H1 (cell line): Measurements from ENCODE around the gene SRRM3. TPM values are rescaled to one million over a fixed set of nuclear protein-coding genes. Genes with fewer than 3 reads are reported as not detected.
"Not testable (repeated sequence)": the region's sequence is repeated elsewhere in the genome, so short reads cannot be mapped to it uniquely, and the experiment has no call there.

ENCODE experiments used
- CTCF ChIA-PET: fragments of 300-600 bp; sonication (Branson Sonifier 250); formaldehyde crosslinking; loops from one replicate; lab custom pipeline; 2021; ENCODE audit not compliant: partially characterized antibody; lab: Charles Lee
- POLR2A ChIA-PET: fragments of 300-600 bp; sonication (Branson Sonifier 250); formaldehyde crosslinking; loops from one replicate; lab custom pipeline; 2021; ENCODE audit warnings: inconsistent platforms; ENCODE audit not compliant: partially characterized antibody; lab: Charles Lee
- DNase-seq, 2 experiments: peaks; one replicate each; pipeline versions ENCODE4 v3.0.0 to v3.0.0-alpha.2; 2010 to 2022; ENCODE audit warnings: low spot score in 2 of 2, low read depth in 1 of 2, mixed read lengths in 1 of 2
- FAIRE-seq: peaks from 2 replicates; lab custom pipeline; 2011; peaks lifted over from hg19 to GRCh38; lab: Jason Lieb, UNC
- H2AFZ ChIP-seq: 2 replicates; pipeline ENCODE4 v1.8.1; 2012; ENCODE audit warnings: low read length, inconsistent platforms
- H2AK5ac ChIP-seq: 2 replicates; pipeline ENCODE4 v1.6.1; 2013; ENCODE audit warnings: low read depth, low read length
- H2BK120ac ChIP-seq: replicated peaks from 2 replicates; pipeline ENCODE3; 2013; ENCODE audit warnings: low read depth, low read length, inconsistent platforms
- H2BK12ac ChIP-seq: 2 replicates; pipeline ENCODE4 v1.6.1; 2013; ENCODE audit warnings: low read depth, low read length
- H2BK15ac ChIP-seq: 2 replicates; pipeline ENCODE4 v1.6.1; 2013; ENCODE audit warnings: low read length
- H2BK20ac ChIP-seq: 2 replicates; pipeline ENCODE4 v1.6.1; 2013; ENCODE audit warnings: low read length
- H2BK5ac ChIP-seq: 2 replicates; pipeline ENCODE4 v1.6.1; 2013; ENCODE audit warnings: low read depth, low read length
- H3K14ac ChIP-seq: 2 replicates; pipeline ENCODE4 v1.6.1; 2013; ENCODE audit warnings: inconsistent platforms; ENCODE audit not compliant: insufficient read length
- H3K18ac ChIP-seq: 2 replicates; pipeline ENCODE4 v1.6.1; 2013; ENCODE audit warnings: low read length; ENCODE audit errors: extremely low read depth
- H3K23ac ChIP-seq: 2 replicates; pipeline ENCODE4 v1.6.1; 2013; ENCODE audit warnings: inconsistent platforms; ENCODE audit not compliant: insufficient read length
- H3K23me2 ChIP-seq: 2 replicates; pipeline ENCODE4 v1.6.1; 2013; ENCODE audit warnings: low read depth, low read length
- H3K27ac ChIP-seq: 2 replicates; pipeline ENCODE4 v1.6.1; 2011; ENCODE audit warnings: low read depth, low read length, inconsistent platforms
- H3K27me3 ChIP-seq, 4 experiments: replicated peaks in 1 of 4; 1 replicate in 1 of 4; 2 replicates in 3 of 4; pipeline versions ENCODE4 v1.6.1 to v1.8.1; 2011 to 2013; ENCODE audit warnings: low read length in 3 of 4, mild to moderate bottlenecking in 3 of 4, inconsistent platforms in 2 of 4, mixed read lengths in 2 of 4, moderate library complexity in 1 of 4; ENCODE audit not compliant: control insufficient read depth in 3 of 4, insufficient read depth in 3 of 4; ENCODE audit errors: extremely low read depth in 1 of 4
- H3K36me3 ChIP-seq, 4 experiments: 2 replicates each; pipeline versions ENCODE4 v1.6.1 to v1.8.1; 2011 to 2013; ENCODE audit warnings: mild to moderate bottlenecking in 4 of 4, low read length in 3 of 4, moderate library complexity in 2 of 4, control low read depth in 1 of 4, inconsistent platforms in 1 of 4; ENCODE audit not compliant: insufficient read depth in 4 of 4, control insufficient read depth in 2 of 4
- H3K4ac ChIP-seq: replicated peaks from 2 replicates; pipeline ENCODE3; 2013; ENCODE audit warnings: low read length, low read depth, mixed read lengths, inconsistent platforms; ENCODE audit not compliant: insufficient read length
- H3K4me1 ChIP-seq, 4 experiments: replicated peaks in 1 of 4; 1 replicate in 1 of 4; 2 replicates in 3 of 4; pipeline versions ENCODE4 v1.6.1 to v1.8.1; 2011 to 2013; ENCODE audit warnings: low read length in 3 of 4, inconsistent platforms in 2 of 4, mixed read lengths in 1 of 4; ENCODE audit not compliant: insufficient read depth in 4 of 4, control insufficient read depth in 3 of 4
- H3K4me2 ChIP-seq, 2 experiments: 2 replicates each; pipeline versions ENCODE4 v1.6.1 to v1.8.1; 2011 to 2013; ENCODE audit warnings: low read depth in 2 of 2, low read length in 2 of 2, control low read depth in 1 of 2, inconsistent platforms in 1 of 2, mild to moderate bottlenecking in 1 of 2; ENCODE audit not compliant: insufficient read depth in 1 of 2
- H3K4me3 ChIP-seq, 4 experiments: fragments of 200-600, 300-600 bp in 1 of 4; sonication (generic), shearing (Covaris generic), sonication (Bioruptor Twin) in 1 of 4; 2 replicates each; pipeline versions ENCODE4 v1.5.1 to v1.8.1; 2011 to 2016; ENCODE audit warnings: low read length in 4 of 4, low read depth in 3 of 4, control low read depth in 2 of 4, inconsistent platforms in 2 of 4, mild to moderate bottlenecking in 2 of 4, mixed read lengths in 1 of 4, moderate library complexity in 1 of 4; ENCODE audit not compliant: insufficient read depth in 2 of 4; ENCODE audit errors: extremely low read depth in 1 of 4
- H3K56ac ChIP-seq: replicated peaks from 2 replicates; pipeline ENCODE3; 2013; ENCODE audit warnings: low read depth, mild to moderate bottlenecking, mixed read lengths, low read length, inconsistent platforms; ENCODE audit not compliant: insufficient read length
- H3K79me1 ChIP-seq: 2 replicates; pipeline ENCODE4 v1.6.1; 2013; ENCODE audit warnings: low read depth, low read length, control low read depth
- H3K79me2 ChIP-seq, 2 experiments: 2 replicates each; pipeline versions ENCODE4 v1.6.1 to v1.8.1; 2012 to 2013; ENCODE audit warnings: low read length in 2 of 2, mild to moderate bottlenecking in 2 of 2, inconsistent platforms in 1 of 2; ENCODE audit not compliant: insufficient read depth in 2 of 2, control insufficient read depth in 1 of 2
- H3K9ac ChIP-seq, 4 experiments: replicated peaks in 1 of 4; 1 replicate in 1 of 4; 2 replicates in 3 of 4; pipeline versions ENCODE4 v1.6.1 to v1.8.1; 2011 to 2013; ENCODE audit warnings: low read depth in 3 of 4, low read length in 3 of 4, control low read depth in 2 of 4, mild to moderate bottlenecking in 2 of 4, moderate library complexity in 2 of 4, inconsistent platforms in 1 of 4; ENCODE audit errors: extremely low read depth in 1 of 4
- H3K9me3 ChIP-seq, 2 experiments: 2 replicates each; pipeline versions ENCODE4 v1.6.1 to v1.8.1; 2012 to 2013; ENCODE audit warnings: mild to moderate bottlenecking in 2 of 2, moderate library complexity in 2 of 2, control low read depth in 1 of 2, inconsistent platforms in 1 of 2, low read depth in 1 of 2, low read length in 1 of 2, mixed read lengths in 1 of 2; ENCODE audit not compliant: insufficient read depth in 2 of 2
- H4K20me1 ChIP-seq, 2 experiments: replicated peaks in 1 of 2; 2 replicates each; pipeline versions ENCODE3 to v1.8.1; 2011 to 2013; ENCODE audit warnings: inconsistent platforms in 2 of 2, low read length in 2 of 2, mild to moderate bottlenecking in 1 of 2; ENCODE audit not compliant: insufficient read depth in 2 of 2, control insufficient read depth in 1 of 2
- H4K5ac ChIP-seq: 2 replicates; pipeline ENCODE4 v1.6.1; 2013; ENCODE audit warnings: low read length, low read depth, mixed read lengths, inconsistent platforms; ENCODE audit not compliant: insufficient read length
- H4K8ac ChIP-seq: 2 replicates; pipeline ENCODE4 v1.8.0; 2013; ENCODE audit warnings: mild to moderate bottlenecking, moderate library complexity, low read length, inconsistent platforms; ENCODE audit not compliant: insufficient read depth; ENCODE audit errors: extremely low read depth
- H4K91ac ChIP-seq: replicated peaks from 2 replicates; pipeline ENCODE3; 2013; ENCODE audit warnings: low read length, mixed read lengths, inconsistent platforms; ENCODE audit not compliant: insufficient read length
- WGBS, 2 experiments: shearing (Covaris generic) in 1 of 2; methylation state at CpG; one replicate each; pipeline versions ENCODE4 v1.1.6 to v1.1.7; 2013 to 2015; ENCODE audit warnings: low lambda C conversion rate in 2 of 2, mixed read lengths in 2 of 2, inconsistent platforms in 1 of 2, low coverage in 1 of 2, missing lambda C conversion rate in 1 of 2; ENCODE audit not compliant: insufficient replicate concordance in 2 of 2, insufficient coverage in 1 of 2, insufficient read length in 1 of 2; ENCODE audit errors: extremely low coverage in 1 of 2, missing lambda C conversion rate in 1 of 2; 5-methylcytosine and 5-hydroxymethylcytosine counted together
- polyA plus RNA-seq, 7 experiments: library from polyadenylated mRNA; depleted of rRNA in 3 of 7; stranded (reverse) in 5 of 7; unstranded in 2 of 7; fragments of >200 nt in 5 of 7; fragments of 200-250 nt in 2 of 7; gene quantifications; 1 replicate in 5 of 7; 2 replicates in 1 of 7; 4 replicates in 1 of 7; pipeline versions ENCODE4 v1.2.1 to v1.2.3, GENCODE V29; 2011 to 2013; ENCODE audit warnings: missing spikeins in 2 of 7, mixed read lengths in 2 of 7
- total RNA-seq: library from RNA; stranded (reverse); fragmentation: NEBNext Ultra II Directional; extraction: Animal tissue kit (Norgen Biotek cat#: 25700); gene quantifications from 2 replicates; pipeline ENCODE4 v1.2.1, GENCODE V29; 2021

The SRRM3 gene
- total and polyA plus RNA-seq, 2 of the 8 experiments (the other 6 are each of a cell fraction or from before 2014, with no cell fraction given): 10.4 to 17.4 TPM

GRCh38 chr7:76309341-76310101 is 107.8 kb downstream of the SRRM3 start:
- CTCF ChIA-PET: interaction anchor here (0.6 to 20.9 kb wide), 10 partner anchors 12 to 240 kb away, joined by 3 to 426 read pairs (median 4); partner anchors contain the start of gene SRRM3

More at GRCh38 chr7:76309341-76310101, 107.8 kb downstream of the SRRM3 start:
- H3K4ac ChIP-seq, H3K14ac ChIP-seq, H4K91ac ChIP-seq, H3K79me1 ChIP-seq, H3K56ac ChIP-seq, H2BK5ac ChIP-seq, H3K4me1 ChIP-seq, H2BK12ac ChIP-seq, H3K9ac ChIP-seq, H3K9me3 ChIP-seq, H4K5ac ChIP-seq, H4K8ac ChIP-seq, H3K36me3 ChIP-seq, H3K23ac ChIP-seq, H3K79me2 ChIP-seq, FAIRE-seq, H2BK20ac ChIP-seq, H3K4me2 ChIP-seq, H2AK5ac ChIP-seq, H2BK15ac ChIP-seq, DNase-seq, H3K27ac ChIP-seq, H2BK120ac ChIP-seq, H3K18ac ChIP-seq, H3K4me3 ChIP-seq, H2AFZ ChIP-seq, H3K23me2 ChIP-seq, H4K20me1 ChIP-seq, H3K27me3 ChIP-seq: not testable (repeated sequence)
- 94% methylated on average over 27 of the region's 50 CpGs; no CpG with 5 or more reads in 1 of the 2 experiments for WGBS, 2 experiments
- POLR2A ChIA-PET: interaction anchor here (0.6 to 1.0 kb wide), 5 partner anchors 9 to 439 kb away, joined by 3 to 5 read pairs (median 4); no protein-coding TSS in a partner anchor
